ENCODE data around the gene PHF13. TPM values are rescaled to one million over a fixed set of nuclear protein-coding genes. Genes with fewer than 3 reads are reported as not detected.

PHF13 gene
- total and polyA plus RNA-seq, 8 donors, result 11.1 to 24.8 (median 19.8) TPM

GRCh38 chr1:6590046-6590445 lies 23.5 kb upstream of the PHF13 start:
- TF ChIP-seq CTCF (IDR thresholded peaks at IDR 0.05), result no peak
- peaks cover 0 to 91% of the 10 kb centered on the region in 2 donors for H3K36me3 ChIP-seq
- H3K27ac ChIP-seq, result no peak overlapping the region
- no peak for ATAC-seq
- no peak overlapping the region for H3K4me3 ChIP-seq
- no peak for DNase-seq
- H3K4me1 ChIP-seq, result peaks cover 0 to 51% of the 10 kb centered on the region in 2 donors
- intact Hi-C loops (cut with DNase I), result no loop called here
- H3K9me3 ChIP-seq, result no peaks in the 10 kb centered on the region
- H3K27me3 ChIP-seq, result no peaks in the 10 kb centered on the region

GRCh38 chr1:6591222-6591621 lies 22.3 kb upstream of the PHF13 start:
- H3K4me3 ChIP-seq, result no peak overlapping the region
- H3K27ac ChIP-seq, result no peak overlapping the region
- no peak for ATAC-seq
- peaks cover 0 to 100% of the 10 kb centered on the region in 2 donors for H3K36me3 ChIP-seq
- H3K4me1 ChIP-seq, result peaks cover 0 to 58% of the 10 kb centered on the region in 2 donors
- H3K27me3 ChIP-seq, result no peaks in the 10 kb centered on the region
- TF ChIP-seq CTCF (IDR thresholded peaks at IDR 0.05), result no peak
- H3K9me3 ChIP-seq, result no peaks in the 10 kb centered on the region
- intact Hi-C loops (cut with DNase I), result no loop called here
- DNase-seq, result peak in 1 of 4 donors; percentile 81

- Histone ChIP-seq H3K36me3 (peaks cover 0 to 100% of the 10 kb centered on the region in 2 donors), H3K4me3 (no peak overlapping the region), H3K9me3 (no peaks in the 10 kb centered on the region), H3K27me3 (no peaks in the 10 kb centered on the region), H3K4me1 (peaks cover 0 to 62% of the 10 kb centered on the region in 2 donors), H3K27ac (no peak overlapping the region)
- intact Hi-C loops (cut with DNase I), result no loop called here
- no peak for DNase-seq
- no peak for TF ChIP-seq CTCF (IDR thresholded peaks at IDR 0.05)
- ATAC-seq, result no peak
Measured at GRCh38 chr1:6591644-6592043, 21.9 kb upstream of the PHF13 start.

GRCh38 chr1:6592441-6592840 lies 21.1 kb upstream of the PHF13 start:
- H3K4me3 ChIP-seq, result no peak overlapping the region
- TF ChIP-seq CTCF (IDR thresholded peaks at IDR 0.05), result no peak
- no peak overlapping the region for H3K27ac ChIP-seq
- ATAC-seq (no peak), DNase-seq (no peak)
- no peaks in the 10 kb centered on the region for H3K9me3 ChIP-seq
- no peaks in the 10 kb centered on the region for H3K27me3 ChIP-seq
- intact Hi-C loops (cut with DNase I), result no loop called here
- H3K4me1 ChIP-seq, result peaks cover 0 to 62% of the 10 kb centered on the region in 2 donors
- peaks cover 0 to 100% of the 10 kb centered on the region in 2 donors for H3K36me3 ChIP-seq

- peaks cover 0 to 64% of the 10 kb centered on the region in 2 donors for H3K4me1 ChIP-seq
- peaks cover 0 to 100% of the 10 kb centered on the region in 2 donors for H3K36me3 ChIP-seq
Measured at GRCh38 chr1:6592865-6593593, 20.5 kb upstream of the PHF13 start.

More at GRCh38 chr1:6592865-6593593, 20.5 kb upstream of the PHF13 start:
- Histone ChIP-seq H3K27me3 (no peaks in the 10 kb centered on the region), H3K4me3 (no peak overlapping the region), H3K27ac (no peak overlapping the region), H3K9me3 (no peaks in the 10 kb centered on the region)
- intact Hi-C loops (cut with DNase I), result no loop called here
- no peak for TF ChIP-seq CTCF (IDR thresholded peaks at IDR 0.05)
- ATAC-seq (no peak), DNase-seq (peak in 1 of 4 donors; percentile 81)
